ENCODE results near the gene PTPRN2.
"Not testable (repeated sequence)": the region's sequence is repeated elsewhere in the genome, so short reads cannot be mapped to it uniquely, and the experiment has no call there.

Gene PTPRN2

DNA sequence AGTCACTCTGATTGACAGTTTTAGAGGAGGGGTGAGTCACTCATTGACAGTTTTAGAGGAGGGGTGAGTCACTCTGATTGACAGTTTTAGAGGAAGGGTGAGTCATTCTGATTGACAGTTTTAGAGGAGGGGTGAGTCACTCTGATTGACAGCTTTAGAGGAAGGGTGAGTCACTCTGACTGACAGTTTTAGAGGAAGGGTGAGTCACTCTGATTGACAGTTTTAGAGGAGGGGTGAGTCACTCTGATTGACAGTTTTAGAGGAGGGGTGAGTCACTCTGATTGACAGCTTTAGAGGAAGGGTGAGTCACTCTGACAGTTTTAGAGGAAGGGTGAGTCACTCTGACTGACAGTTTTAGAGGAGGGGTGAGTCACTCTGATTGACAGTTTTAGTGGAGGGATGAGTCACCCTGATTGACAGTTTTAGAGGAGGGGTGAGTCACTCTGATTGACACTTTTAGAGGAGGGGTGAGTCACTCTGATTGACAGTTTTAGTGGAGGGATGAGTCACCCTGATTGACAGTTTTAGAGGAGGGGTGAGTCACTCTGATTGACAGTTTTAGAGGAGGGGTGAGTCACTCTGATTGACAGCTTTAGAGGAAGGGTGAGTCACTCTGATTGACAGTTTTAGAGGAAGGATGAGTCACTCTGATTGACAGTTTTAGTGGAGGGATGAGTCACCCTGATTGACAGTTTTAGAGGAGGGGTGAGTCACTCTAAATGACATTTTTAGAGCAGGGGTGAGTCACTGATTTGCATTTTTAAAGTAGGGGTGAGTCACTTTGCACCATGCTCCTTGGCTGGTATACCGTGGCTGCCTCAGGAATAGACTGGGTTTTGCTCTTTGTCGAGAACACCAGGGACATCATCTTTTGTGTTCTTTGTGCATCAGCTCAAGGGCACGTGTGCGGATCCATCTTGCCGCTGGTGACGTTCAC, 654.1 kb downstream of the PTPRN2 start:
- H2BK15ac ChIP-seq (ENCODE audit: low read length); H3K79me1 ChIP-seq (ENCODE audit: low read depth, low read length); H2AFZ ChIP-seq (ENCODE audit: low read length); H3K27me3 ChIP-seq (ENCODE audit: control insufficient read depth in 3 of 3, insufficient read depth in 3 of 3, low read depth in 1 of 3, low read length in 3 of 3); H2BK5ac ChIP-seq (ENCODE audit: low read length); H4K8ac ChIP-seq (ENCODE audit: low read depth, low read length); H3K23ac ChIP-seq (ENCODE audit: low read depth, low read length, poor library complexity); H3K14ac ChIP-seq (ENCODE audit: low read length); H3K4me3 ChIP-seq (ENCODE audit: low read length in 2 of 2); H3K4ac ChIP-seq (ENCODE audit: low read length); H3K18ac ChIP-seq (ENCODE audit: low read length); H4K91ac ChIP-seq (ENCODE audit: low read depth, low read length, poor library complexity); H3K27ac ChIP-seq (replicated peaks; ENCODE audit: low read length); DNase-seq (ENCODE audit: low spot score); H3K9ac ChIP-seq (ENCODE audit: low read depth, low read length, poor library complexity); H3K4me2 ChIP-seq (ENCODE audit: insufficient read depth, low read length, poor library complexity, severe bottlenecking); H3K9me3 ChIP-seq (replicated peaks in 1 of 2; ENCODE audit: control insufficient read depth in 2 of 2, insufficient read depth in 1 of 2, low read depth in 1 of 2, low read length in 2 of 2); H2BK12ac ChIP-seq (ENCODE audit: low read length); H2BK120ac ChIP-seq (ENCODE audit: low read depth, low read length); H3K4me1 ChIP-seq (ENCODE audit: control insufficient read depth in 2 of 2, insufficient read depth in 1 of 2, low read depth in 1 of 2, low read length in 2 of 2); H2AK5ac ChIP-seq (ENCODE audit: low read depth, low read length); H3K36me3 ChIP-seq (replicated peaks in 1 of 2; ENCODE audit: control insufficient read depth in 2 of 2, insufficient read depth in 2 of 2, low read length in 2 of 2): not testable (repeated sequence)
- no CpG with 5 or more reads among the region's 6 CpGs for WGBS, 2 donors (ENCODE audit: extremely low coverage in 2 of 2, insufficient read length in 2 of 2, insufficient replicate concordance in 1 of 2)

DNA sequence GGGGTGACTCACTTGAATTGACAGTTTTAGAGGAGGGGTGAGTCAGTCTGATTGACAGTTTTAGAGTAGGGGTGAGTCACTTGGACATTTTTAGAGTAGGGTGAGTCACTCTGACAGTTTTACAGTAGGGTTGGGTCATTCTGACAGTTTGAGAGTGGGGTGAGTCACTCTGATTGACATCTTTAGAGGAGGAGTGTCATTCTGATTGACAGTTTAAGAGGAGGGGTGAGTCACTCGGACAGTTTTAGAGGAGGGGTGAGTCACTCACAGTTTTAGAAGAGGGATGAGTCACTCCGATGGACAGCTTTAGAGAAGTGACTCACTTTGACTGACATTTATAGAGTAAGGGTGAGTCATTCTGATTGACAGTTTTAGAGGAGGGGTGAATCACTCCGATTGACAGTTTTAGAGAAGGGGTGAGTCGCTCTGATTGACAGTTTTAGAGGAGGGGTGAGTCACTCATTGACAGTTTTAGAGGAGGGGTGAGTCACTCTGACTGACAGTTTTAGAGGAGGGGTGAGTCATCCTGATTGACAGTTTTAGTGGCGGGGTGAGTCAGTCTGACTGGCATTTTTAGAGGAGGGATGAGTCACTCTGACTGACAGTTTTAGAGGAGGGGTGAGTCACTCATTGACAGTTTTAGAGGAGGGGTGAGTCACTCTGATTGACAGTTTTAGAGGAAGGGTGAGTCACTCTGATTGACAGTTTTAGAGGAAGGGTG, 655.0 kb downstream of the PTPRN2 start:
- Histone ChIP-seq H2AFZ (ENCODE audit: low read length) (no peak overlapping the region), H2BK120ac (ENCODE audit: low read depth, low read length) (no peak overlapping the region), H3K27ac (replicated peaks; ENCODE audit: low read length) (no peak overlapping the region), H2BK5ac (ENCODE audit: low read length) (no peak overlapping the region), H3K4me1 (ENCODE audit: control insufficient read depth in 2 of 2, insufficient read depth in 1 of 2, low read depth in 1 of 2, low read length in 2 of 2) (peaks cover 0 to 9% of the 10 kb centered on the region in 2 donors), H2AK5ac (ENCODE audit: low read depth, low read length) (no peak overlapping the region), H3K9me3 (replicated peaks in 1 of 2; ENCODE audit: control insufficient read depth in 2 of 2, insufficient read depth in 1 of 2, low read depth in 1 of 2, low read length in 2 of 2) (peaks cover 2 to 7% of the 10 kb centered on the region in 2 donors), H4K8ac (ENCODE audit: low read depth, low read length) (no peak overlapping the region), H3K23ac (ENCODE audit: low read depth, low read length, poor library complexity) (no peak overlapping the region), H3K4me2 (ENCODE audit: insufficient read depth, low read length, poor library complexity, severe bottlenecking) (no peak overlapping the region), H3K4me3 (ENCODE audit: low read length in 2 of 2) (no peak overlapping the region), H2BK12ac (ENCODE audit: low read length) (no peak overlapping the region), H3K36me3 (replicated peaks in 1 of 2; ENCODE audit: control insufficient read depth in 2 of 2, insufficient read depth in 2 of 2, low read length in 2 of 2) (no peaks in the 10 kb centered on the region), H3K4ac (ENCODE audit: low read length) (no peak overlapping the region), H3K27me3 (ENCODE audit: control insufficient read depth in 3 of 3, insufficient read depth in 3 of 3, low read depth in 1 of 3, low read length in 3 of 3) (no peaks in the 10 kb centered on the region), H2BK15ac (ENCODE audit: low read length) (no peak overlapping the region), H3K14ac (ENCODE audit: low read length) (no peak overlapping the region), H3K9ac (ENCODE audit: low read depth, low read length, poor library complexity) (no peak overlapping the region), H3K79me1 (ENCODE audit: low read depth, low read length) (no peaks in the 10 kb centered on the region), H3K18ac (ENCODE audit: low read length) (no peak overlapping the region), H4K91ac (ENCODE audit: low read depth, low read length, poor library complexity) (no peak overlapping the region)
- WGBS, 2 donors (ENCODE audit: extremely low coverage in 2 of 2, insufficient read length in 2 of 2, insufficient replicate concordance in 1 of 2): no CpG with 5 or more reads among the region's 5 CpGs
- DNase-seq (ENCODE audit: low spot score): no peak

DNA sequence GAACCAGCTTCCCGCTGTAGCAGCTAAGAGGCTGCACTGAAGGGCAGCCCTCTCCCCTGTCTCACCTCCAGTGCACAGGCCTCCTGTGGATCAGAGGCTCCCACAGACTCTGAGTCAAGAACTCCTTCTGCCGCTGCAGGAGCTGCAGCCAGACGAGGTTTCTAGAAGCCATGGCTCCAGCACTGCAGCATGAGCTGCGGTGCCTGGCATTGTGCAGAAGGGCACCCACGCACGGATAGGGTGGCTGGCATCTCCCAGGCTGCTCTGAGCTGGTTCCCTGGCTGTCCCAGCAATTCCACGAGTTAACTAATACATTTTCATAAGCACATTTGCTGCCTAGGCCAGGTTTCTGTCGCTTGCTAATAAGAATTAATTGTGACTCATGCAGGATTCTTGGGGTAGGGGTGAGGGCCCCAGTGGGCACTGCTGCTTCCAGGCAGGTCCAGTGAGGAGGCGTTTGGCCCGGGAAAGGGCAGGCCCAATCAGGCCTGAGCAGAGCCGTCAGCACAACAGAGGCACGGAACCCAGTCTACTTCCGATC, 656.6 kb downstream of the PTPRN2 start:
- Histone ChIP-seq H3K4me1 (ENCODE audit: control insufficient read depth in 2 of 2, insufficient read depth in 1 of 2, low read depth in 1 of 2, low read length in 2 of 2) (peaks cover 0 to 9% of the 10 kb centered on the region in 2 donors), H3K9ac (ENCODE audit: low read depth, low read length, poor library complexity) (peak overlapping the region; percentile 68), H4K8ac (ENCODE audit: low read depth, low read length) (no peak overlapping the region), H4K91ac (ENCODE audit: low read depth, low read length, poor library complexity) (no peak overlapping the region), H2BK5ac (ENCODE audit: low read length) (no peak overlapping the region), H3K27me3 (ENCODE audit: control insufficient read depth in 3 of 3, insufficient read depth in 3 of 3, low read depth in 1 of 3, low read length in 3 of 3) (peaks cover 0 to 3% (median 0%) of the 10 kb centered on the region in 3 experiments), H3K23ac (ENCODE audit: low read depth, low read length, poor library complexity) (no peak overlapping the region), H3K18ac (ENCODE audit: low read length) (peak overlapping the region; percentile 89), H2BK12ac (ENCODE audit: low read length) (no peak overlapping the region), H3K9me3 (replicated peaks in 1 of 2; ENCODE audit: control insufficient read depth in 2 of 2, insufficient read depth in 1 of 2, low read depth in 1 of 2, low read length in 2 of 2) (peaks cover 2 to 7% of the 10 kb centered on the region in 2 donors), H3K4me3 (ENCODE audit: low read length in 2 of 2) (no peak overlapping the region), H3K79me1 (ENCODE audit: low read depth, low read length) (no peaks in the 10 kb centered on the region), H3K4ac (ENCODE audit: low read length) (no peak overlapping the region), H2AK5ac (ENCODE audit: low read depth, low read length) (peak overlapping the region; percentile 82), H3K36me3 (replicated peaks in 1 of 2; ENCODE audit: control insufficient read depth in 2 of 2, insufficient read depth in 2 of 2, low read length in 2 of 2) (no peaks in the 10 kb centered on the region), H3K27ac (replicated peaks; ENCODE audit: low read length) (no peak overlapping the region), H2AFZ (ENCODE audit: low read length) (no peak overlapping the region), H2BK120ac (ENCODE audit: low read depth, low read length) (no peak overlapping the region), H3K14ac (ENCODE audit: low read length) (no peak overlapping the region), H2BK15ac (ENCODE audit: low read length) (peak overlapping the region; percentile 2), H3K4me2 (ENCODE audit: insufficient read depth, low read length, poor library complexity, severe bottlenecking) (no peak overlapping the region)
- WGBS, 2 donors (ENCODE audit: extremely low coverage in 2 of 2, insufficient read length in 2 of 2, insufficient replicate concordance in 1 of 2): no CpG with 5 or more reads among the region's 13 CpGs
- DNase-seq (ENCODE audit: low spot score): no peak

DNA sequence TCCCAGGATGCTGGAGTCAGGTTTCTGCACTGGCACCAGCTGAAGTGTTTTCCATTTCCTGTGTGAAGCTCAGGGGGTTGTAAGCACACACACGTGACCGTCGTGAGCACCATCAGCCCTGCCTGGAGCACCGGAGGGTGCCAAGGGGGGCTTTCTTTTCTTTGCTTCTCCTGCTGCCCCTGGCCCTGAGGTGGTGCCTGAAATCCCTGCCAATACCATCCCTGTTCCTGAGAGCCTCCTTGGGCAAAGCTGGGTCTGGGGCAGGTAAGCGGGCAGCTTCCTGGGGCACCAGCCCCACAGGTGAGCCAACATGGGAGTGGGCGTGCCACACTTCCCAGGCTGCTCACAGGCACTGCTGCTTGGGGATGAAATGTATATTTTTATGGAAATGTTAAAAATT, 657.2 kb downstream of the PTPRN2 start:
- peaks cover 2 to 7% of the 10 kb centered on the region in 2 donors for H3K9me3 ChIP-seq (replicated peaks in 1 of 2; ENCODE audit: control insufficient read depth in 2 of 2, insufficient read depth in 1 of 2, low read depth in 1 of 2, low read length in 2 of 2)
- H3K4me2 ChIP-seq (ENCODE audit: insufficient read depth, low read length, poor library complexity, severe bottlenecking): no peak overlapping the region

More for the DNA sequence above, 657.2 kb downstream of the PTPRN2 start:
- no peaks in the 10 kb centered on the region for H3K36me3 ChIP-seq (replicated peaks in 1 of 2; ENCODE audit: control insufficient read depth in 2 of 2, insufficient read depth in 2 of 2, low read length in 2 of 2)
- no peak overlapping the region for H4K8ac ChIP-seq (ENCODE audit: low read depth, low read length)
- no peak for DNase-seq (ENCODE audit: low spot score)
- no peak overlapping the region for H3K4me3 ChIP-seq (ENCODE audit: low read length in 2 of 2)
- no peak overlapping the region for H2AFZ ChIP-seq (ENCODE audit: low read length)
- WGBS, 2 donors (ENCODE audit: extremely low coverage in 2 of 2, insufficient read length in 2 of 2, insufficient replicate concordance in 1 of 2): no CpG with 5 or more reads among the region's 6 CpGs
- no peak overlapping the region for H3K23ac ChIP-seq (ENCODE audit: low read depth, low read length, poor library complexity)
- no peak overlapping the region for H2BK120ac ChIP-seq (ENCODE audit: low read depth, low read length)
- H2BK12ac ChIP-seq (ENCODE audit: low read length): no peak overlapping the region
- H2AK5ac ChIP-seq (ENCODE audit: low read depth, low read length): peak overlapping the region; percentile 82
- H3K4me1 ChIP-seq (ENCODE audit: control insufficient read depth in 2 of 2, insufficient read depth in 1 of 2, low read depth in 1 of 2, low read length in 2 of 2): peaks cover 0 to 9% of the 10 kb centered on the region in 2 donors
- no peak overlapping the region for H3K14ac ChIP-seq (ENCODE audit: low read length)
- no peak overlapping the region for H3K27ac ChIP-seq (replicated peaks; ENCODE audit: low read length)
- H3K79me1 ChIP-seq (ENCODE audit: low read depth, low read length): no peaks in the 10 kb centered on the region
- H4K91ac ChIP-seq (ENCODE audit: low read depth, low read length, poor library complexity): no peak overlapping the region
- no peak overlapping the region for H3K9ac ChIP-seq (ENCODE audit: low read depth, low read length, poor library complexity)
- peaks cover 0 to 4% (median 0%) of the 10 kb centered on the region in 3 experiments for H3K27me3 ChIP-seq (ENCODE audit: control insufficient read depth in 3 of 3, insufficient read depth in 3 of 3, low read depth in 1 of 3, low read length in 3 of 3)
- H3K18ac ChIP-seq (ENCODE audit: low read length): peak overlapping the region; percentile 44
- peak overlapping the region; percentile 91 for H2BK15ac ChIP-seq (ENCODE audit: low read length)
- H3K4ac ChIP-seq (ENCODE audit: low read length): no peak overlapping the region
- no peak overlapping the region for H2BK5ac ChIP-seq (ENCODE audit: low read length)
